ENCODE measurements around the gene VASH2.

Gene VASH2

GRCh38 chr1:212933815-212934471 is 16.4 kb upstream of the VASH2 start:
- DNase-seq: no peak

GRCh38 chr1:212935387-212935981 is 14.9 kb upstream of the VASH2 start:
- DNase-seq: no peak

- DNase-seq: no peak
Observed at GRCh38 chr1:212937034-212937433, 13.3 kb upstream of the VASH2 start.

- no peak for DNase-seq
Observed at GRCh38 chr1:212938846-212939245, 11.5 kb upstream of the VASH2 start.

GRCh38 chr1:212941452-212941851 is 8.9 kb upstream of the VASH2 start:
- DNase-seq: no peak

GRCh38 chr1:212942679-212943392 is 7.5 kb upstream of the VASH2 start:
- DNase-seq: no peak

GRCh38 chr1:212943393-212943710 is 7.0 kb upstream of the VASH2 start:
- DNase-seq: no peak

GRCh38 chr1:212944229-212944901 is 6.0 kb upstream of the VASH2 start:
- DNase-seq: no peak

- no peak for DNase-seq
Observed at GRCh38 chr1:212945056-212945455, 5.3 kb upstream of the VASH2 start.

GRCh38 chr1:212945463-212946160 is 4.7 kb upstream of the VASH2 start:
- no peak for DNase-seq

GRCh38 chr1:212946872-212947271 is 3.5 kb upstream of the VASH2 start:
- DNase-seq: no peak

GRCh38 chr1:212949771-212950170 is 570 bp upstream of the VASH2 start:
- no peak for DNase-seq

- peak; percentile 7 to 9 for DNase-seq
Observed at GRCh38 chr1:212951126-212951946, 995 bp downstream of the VASH2 start.

GRCh38 chr1:212951947-212952640 is 1.8 kb downstream of the VASH2 start:
- no peak for DNase-seq

GRCh38 chr1:212952641-212952976 is 2.3 kb downstream of the VASH2 start:
- DNase-seq: no peak

- no peak for DNase-seq
Observed at GRCh38 chr1:212953321-212953720, 3.0 kb downstream of the VASH2 start.

- DNase-seq: no peak
Observed at GRCh38 chr1:212954514-212954913, 4.2 kb downstream of the VASH2 start.

- no peak for DNase-seq
Observed at GRCh38 chr1:212955098-212955497, 4.8 kb downstream of the VASH2 start.

- no peak for DNase-seq
Observed at GRCh38 chr1:212955961-212956620, 5.8 kb downstream of the VASH2 start.

GRCh38 chr1:212957546-212957945 is 7.2 kb downstream of the VASH2 start:
- no peak for DNase-seq

GRCh38 chr1:212958175-212958574 is 7.8 kb downstream of the VASH2 start:
- DNase-seq: no peak

Data from activated CD4-positive, alpha-beta T cell treated with anti-CD3 and anti-CD28 coated beads, Interleukin-2, amount 50 U/mL, for 48 hours (primary cell).